ENCODE measurements around the gene WWC2.

Gene WWC2

GRCh38 chr4:183256756-183257385 is 157.8 kb downstream of the WWC2 start:
- peak; percentile 82 for DNase-seq (ENCODE audit: low spot score)

- DNase-seq (ENCODE audit: low spot score): no peak
Measured at GRCh38 chr4:183257808-183258207, 158.8 kb downstream of the WWC2 start.

- DNase-seq (ENCODE audit: low spot score): no peak
Measured at GRCh38 chr4:183260491-183261151, 161.6 kb downstream of the WWC2 start.

GRCh38 chr4:183261953-183262775 is 163.1 kb downstream of the WWC2 start:
- peak; percentile 84 for DNase-seq (ENCODE audit: low spot score)

GRCh38 chr4:183262776-183263100 is 163.7 kb downstream of the WWC2 start:
- DNase-seq (ENCODE audit: low spot score): no peak

- DNase-seq (ENCODE audit: low spot score): no peak
Measured at GRCh38 chr4:183263787-183264386, 164.8 kb downstream of the WWC2 start.

GRCh38 chr4:183264614-183265013 is 165.6 kb downstream of the WWC2 start:
- peak; percentile 44 for DNase-seq (ENCODE audit: low spot score)

GRCh38 chr4:183266371-183266770 is 167.3 kb downstream of the WWC2 start:
- DNase-seq (ENCODE audit: low spot score): no peak

GRCh38 chr4:183268556-183268955 is 169.5 kb downstream of the WWC2 start:
- DNase-seq (ENCODE audit: low spot score): no peak

- no peak for DNase-seq (ENCODE audit: low spot score)
Measured at GRCh38 chr4:183272384-183272783, 173.3 kb downstream of the WWC2 start.

GRCh38 chr4:183276106-183276505 is 177.0 kb downstream of the WWC2 start:
- no peak for DNase-seq (ENCODE audit: low spot score)

- DNase-seq (ENCODE audit: low spot score): no peak
Measured at GRCh38 chr4:183284258-183284785, 185.3 kb downstream of the WWC2 start.

- DNase-seq (ENCODE audit: low spot score): peak; percentile 52
Measured at GRCh38 chr4:183284965-183285364, 185.9 kb downstream of the WWC2 start.

- DNase-seq (ENCODE audit: low spot score): no peak
Measured at GRCh38 chr4:183285886-183286285, 186.8 kb downstream of the WWC2 start.

GRCh38 chr4:183286590-183287308 is 187.7 kb downstream of the WWC2 start:
- no peak for DNase-seq (ENCODE audit: low spot score)

- no peak for DNase-seq (ENCODE audit: low spot score)
Measured at GRCh38 chr4:183287309-183287659, 188.2 kb downstream of the WWC2 start.

GRCh38 chr4:183287677-183288076 is 188.6 kb downstream of the WWC2 start:
- DNase-seq (ENCODE audit: low spot score): no peak

- DNase-seq (ENCODE audit: low spot score): no peak
Measured at GRCh38 chr4:183288955-183289354, 189.9 kb downstream of the WWC2 start.

- peak; percentile 48 for DNase-seq (ENCODE audit: low spot score)
Measured at GRCh38 chr4:183289688-183290087, 190.6 kb downstream of the WWC2 start.

GRCh38 chr4:183291070-183291469 is 192.0 kb downstream of the WWC2 start:
- DNase-seq (ENCODE audit: low spot score): no peak

- DNase-seq (ENCODE audit: low spot score): no peak
Measured at GRCh38 chr4:183295711-183296110, 196.7 kb downstream of the WWC2 start.

- DNase-seq (ENCODE audit: low spot score): no peak
Measured at GRCh38 chr4:183297675-183298074, 198.6 kb downstream of the WWC2 start.

Data from AG20443 (cell line).